CD4-positive, alpha-beta T cell treated with Interleukin-15 for 4 hours (primary cell): ENCODE data around the gene SHD.
"Not testable (repeated sequence)": the region's sequence is repeated elsewhere in the genome, so short reads cannot be mapped to it uniquely, and the experiment has no call there.

ENCODE experiments used
- DNase-seq: peaks from one replicate; pipeline ENCODE4 v3.0.0-alpha.2; 2020; ENCODE audit warnings: low spot score

The SHD gene

GRCh38 chr19:4278419-4279266, at the start of gene SHD:
Gene SHD, plus strand, starts transcription at chr19:4279266. Its CDS starts 798 bp downstream, at chr19:4280064.
- no peak for DNase-seq

GRCh38 chr19:4230237-4230636, 48.8 kb upstream of the SHD start:
- not testable (repeated sequence) for DNase-seq

DNA sequence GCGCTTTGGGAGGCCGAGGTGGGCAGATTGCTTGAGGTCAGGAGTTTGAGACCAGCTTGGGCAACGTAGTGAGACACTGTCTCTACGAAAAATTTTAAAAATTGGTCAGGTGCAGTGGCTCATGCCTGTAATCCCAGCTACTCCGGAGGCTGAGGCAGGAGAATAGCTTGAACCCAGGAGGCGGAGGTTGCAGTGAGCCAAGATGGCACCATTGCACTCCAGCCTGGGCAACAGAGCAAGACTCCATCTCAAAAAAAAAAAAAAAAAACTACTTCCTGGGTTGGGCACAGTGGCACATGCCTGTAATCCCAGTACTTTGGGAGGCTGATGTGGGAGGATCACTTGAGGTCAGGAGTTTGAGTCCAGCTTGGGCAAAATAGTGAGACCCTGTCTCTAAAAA, 47.5 kb upstream of the SHD start:
- not testable (repeated sequence) for DNase-seq

DNA sequence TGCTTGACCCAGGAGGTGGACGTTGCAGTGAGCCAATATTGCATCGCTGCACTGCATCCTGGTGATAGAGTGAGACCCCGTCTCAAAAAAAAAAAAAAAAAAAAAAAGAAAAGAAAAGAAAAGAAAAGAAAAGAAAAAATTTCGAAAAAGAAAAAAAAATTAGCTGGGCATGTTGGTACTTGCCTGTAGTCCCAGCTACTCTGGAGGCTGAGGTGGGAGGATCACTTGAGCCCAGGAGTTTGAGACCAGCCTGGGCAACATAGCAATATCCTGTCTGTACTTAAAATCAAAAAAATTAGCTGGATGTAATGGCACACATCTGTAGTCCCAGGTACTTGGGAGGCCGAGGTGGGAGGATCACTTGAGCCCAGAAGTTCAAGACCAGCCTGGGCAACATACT, 46.9 kb upstream of the SHD start:
- DNase-seq, result not testable (repeated sequence)

DNA sequence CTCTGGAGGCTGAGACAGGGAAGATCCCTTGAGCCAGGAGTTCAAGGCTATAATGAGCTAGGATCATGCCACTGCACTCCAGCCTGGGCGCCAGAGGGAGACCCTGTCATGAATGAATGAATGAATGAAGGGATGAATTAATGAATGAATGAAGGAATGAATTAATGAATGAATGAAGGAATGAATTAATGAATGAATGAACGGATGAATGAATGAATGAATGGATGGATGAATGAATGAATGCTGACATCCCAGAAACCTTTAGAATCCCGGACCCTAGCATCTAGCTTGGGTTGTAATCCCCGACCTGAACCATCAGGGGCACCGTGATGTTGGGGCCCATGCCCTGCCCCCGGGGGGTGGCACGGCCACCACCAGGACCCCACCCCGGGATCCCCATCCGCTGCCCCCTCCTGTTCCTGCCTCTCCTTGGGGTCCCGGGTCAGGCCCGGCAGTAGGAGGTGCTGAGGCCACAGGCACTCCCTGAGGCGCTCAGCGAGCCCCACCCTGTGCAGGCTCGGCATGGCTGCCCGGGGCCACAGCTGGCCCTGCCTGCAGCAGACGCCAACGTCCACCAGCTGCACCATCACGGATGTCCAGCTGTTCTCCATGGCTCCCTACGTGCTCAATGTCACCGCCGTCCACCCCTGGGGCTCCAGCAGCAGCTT, 46.3 kb upstream of the SHD start:
- DNase-seq, result no peak

GRCh38 chr19:4233282-4233853, 45.7 kb upstream of the SHD start:
- DNase-seq, result peak; percentile 57

DNA sequence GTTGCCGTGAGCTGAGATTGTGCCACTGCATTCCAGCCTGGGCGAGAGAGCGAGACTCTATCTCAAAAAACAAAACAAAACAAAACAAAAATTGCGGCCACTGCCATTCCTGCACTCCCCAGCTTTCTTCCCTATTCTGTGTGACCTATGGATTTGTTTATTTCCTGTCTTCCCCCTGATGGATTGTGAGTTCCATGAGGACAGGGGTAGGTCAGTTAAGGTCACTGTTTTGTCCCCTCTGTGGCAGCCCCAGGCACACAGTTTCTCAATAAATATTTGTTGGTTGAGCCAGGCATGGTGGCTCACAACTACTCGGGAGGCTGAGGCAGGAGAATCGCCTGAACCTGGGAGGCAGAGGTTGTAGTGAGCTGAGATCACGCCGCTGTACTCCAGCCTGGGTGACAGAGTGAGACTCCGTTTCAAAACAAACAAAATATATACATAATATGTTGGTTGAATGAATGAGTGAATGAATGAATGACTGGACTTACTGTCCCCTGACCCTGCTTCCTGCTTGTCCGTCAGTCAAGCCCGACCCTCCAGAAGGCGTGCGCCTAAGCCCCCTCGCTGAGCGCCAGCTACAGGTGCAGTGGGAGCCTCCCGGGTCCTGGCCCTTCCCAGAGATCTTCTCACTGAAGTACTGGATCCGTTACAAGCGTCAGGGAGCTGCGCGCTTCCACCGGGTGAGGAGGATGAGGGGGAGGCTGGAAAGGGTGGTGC, 44.8 kb upstream of the SHD start:
- DNase-seq, result no peak

DNA sequence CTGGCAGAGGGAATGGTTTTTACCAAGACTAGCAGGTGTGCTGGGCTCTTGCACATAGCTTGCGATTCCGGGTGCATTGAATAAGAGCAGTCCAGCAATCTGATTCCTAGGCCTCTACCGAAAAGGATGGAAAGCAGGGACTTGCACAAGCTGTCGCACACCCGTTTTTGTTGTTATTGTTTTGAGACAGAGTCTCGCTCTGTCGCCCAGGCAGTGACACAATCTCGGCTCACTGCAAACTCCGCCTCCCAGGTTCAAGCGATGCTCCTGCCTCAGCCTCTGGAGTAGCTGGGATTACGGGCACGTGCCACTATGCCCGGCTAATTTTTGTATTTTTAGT, 44.2 kb upstream of the SHD start:
- DNase-seq, result no peak

GRCh38 chr19:4237510-4237909, 41.6 kb upstream of the SHD start:
- DNase-seq, result not testable (repeated sequence)

DNA sequence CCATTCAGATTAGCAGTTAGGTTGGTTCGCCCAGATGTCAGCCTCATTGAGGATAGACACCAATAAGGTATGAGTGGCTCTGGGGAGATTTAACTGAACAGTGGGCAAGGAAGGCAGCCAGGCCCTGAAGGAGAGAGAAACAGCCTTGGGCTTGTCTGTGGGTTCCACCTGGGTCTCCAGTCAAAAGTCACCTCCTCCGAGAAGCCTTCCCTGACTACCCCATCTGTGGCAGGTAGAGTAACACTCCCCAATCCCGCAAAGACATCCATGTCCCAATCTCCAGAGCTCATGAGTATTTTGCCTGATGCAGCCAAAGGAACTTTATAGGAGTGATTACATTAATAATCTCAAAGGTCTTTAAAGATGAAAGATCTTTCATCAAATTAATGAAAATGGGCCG, 40.2 kb upstream of the SHD start:
- no peak for DNase-seq

DNA sequence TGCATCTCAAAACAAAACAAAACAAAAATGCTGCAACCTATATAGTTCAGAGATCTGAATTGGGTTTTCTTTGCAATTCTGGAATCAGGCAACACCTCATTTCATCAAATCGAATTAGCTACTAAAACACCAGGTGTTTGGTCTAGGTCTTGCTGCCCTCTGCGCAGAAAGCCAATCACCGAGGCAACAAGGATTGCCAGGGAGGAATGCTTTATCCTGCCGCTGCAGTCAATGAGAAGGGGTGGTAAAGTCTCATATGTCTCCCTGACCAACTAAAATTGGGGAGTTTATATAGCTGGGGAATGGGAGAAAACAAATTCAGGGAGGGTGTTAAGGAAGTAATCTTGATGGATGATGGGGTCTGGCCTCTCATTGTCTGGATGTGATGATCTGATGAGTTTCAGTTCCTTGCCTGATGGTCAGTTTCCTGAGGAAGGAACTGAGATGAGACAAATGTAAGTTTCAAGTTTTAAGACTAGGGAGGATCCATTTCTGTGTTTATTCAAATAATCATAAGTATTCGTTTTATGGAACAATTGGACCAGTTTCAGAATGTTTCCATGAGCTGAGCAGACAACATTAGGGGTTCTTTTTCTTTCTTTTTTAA, 37.1 kb upstream of the SHD start:
- DNase-seq, result no peak

DNA sequence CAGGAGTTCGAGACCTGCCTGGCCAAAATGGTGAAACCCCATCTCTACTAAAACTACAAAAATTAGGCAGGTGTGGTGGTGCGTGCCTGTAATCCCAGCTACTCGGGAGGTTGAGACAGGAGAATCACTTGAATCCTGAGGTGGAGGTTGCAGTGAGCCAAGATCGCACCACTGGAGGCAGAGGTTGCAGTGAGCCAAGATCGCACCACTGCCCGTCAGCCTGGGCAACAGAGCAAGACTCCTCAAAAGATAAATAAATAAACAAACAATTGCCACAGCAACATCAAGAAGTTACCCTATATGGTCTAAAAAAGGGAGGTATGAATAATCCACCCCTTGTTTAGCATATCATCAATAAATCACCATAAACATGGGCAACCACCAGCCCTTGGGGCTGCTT, 33.1 kb upstream of the SHD start:
- not testable (repeated sequence) for DNase-seq

GRCh38 chr19:4246767-4247593, 32.1 kb upstream of the SHD start, which contains the start of gene YJU2:
Gene YJU2, plus strand, starts transcription at chr19:4247080. Its CDS starts 67 bp downstream, at chr19:4247147.
- peak; percentile 99 for DNase-seq

DNA sequence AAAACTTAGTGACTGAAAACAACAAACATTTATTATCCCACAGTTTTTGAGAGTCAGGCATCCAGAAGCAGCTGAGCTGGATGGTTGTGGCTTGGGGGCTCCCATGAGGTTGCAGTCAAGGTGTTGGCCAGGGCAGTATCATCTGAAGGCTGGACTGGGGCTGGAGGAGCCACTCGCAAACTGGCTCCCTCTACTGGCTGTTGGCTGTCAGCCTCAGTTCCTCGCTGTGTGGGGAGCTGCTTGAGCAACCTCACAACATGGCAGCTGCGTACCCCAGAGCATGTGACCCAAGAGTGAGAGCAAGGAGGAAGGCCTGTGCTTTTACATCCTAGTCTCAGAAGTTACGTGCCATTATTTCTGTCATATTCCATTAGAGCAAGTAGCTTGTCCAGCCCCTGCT, 22.5 kb upstream of the SHD start:
- no peak for DNase-seq

- DNase-seq, result no peak
Measured at GRCh38 chr19:4257025-4257424, 22.0 kb upstream of the SHD start.

- DNase-seq, result no peak
Measured at GRCh38 chr19:4258181-4258580, 20.9 kb upstream of the SHD start.

DNA sequence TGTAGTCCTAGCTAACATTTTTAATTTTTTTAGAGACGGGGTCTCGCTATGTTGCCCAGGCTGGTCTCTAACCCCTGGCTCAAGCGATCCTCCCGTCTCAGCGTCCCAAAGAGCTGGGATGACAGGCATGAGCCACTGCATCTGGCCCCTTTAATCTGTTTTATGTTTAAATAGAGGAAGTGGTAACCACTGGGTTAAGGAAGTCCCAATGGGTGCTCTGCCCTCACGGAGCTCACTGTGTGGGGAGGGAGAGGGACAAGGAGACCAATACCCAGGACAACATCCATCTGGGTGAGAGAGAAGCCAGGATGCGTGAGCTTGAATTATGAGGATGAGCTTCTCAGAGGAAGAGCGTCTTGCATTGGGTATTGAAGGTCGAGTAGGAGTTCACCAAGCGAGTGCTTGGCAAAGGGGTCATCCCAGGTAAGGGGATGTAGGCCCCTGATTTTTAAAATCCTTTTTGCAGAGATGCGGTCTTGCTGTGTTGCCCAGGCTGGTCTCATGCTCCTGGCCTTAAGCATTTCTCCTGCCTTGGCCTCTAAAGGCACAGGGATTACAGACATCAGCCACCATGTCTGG, 18.4 kb upstream of the SHD start:
- DNase-seq, result no peak

- DNase-seq, result no peak
Measured at GRCh38 chr19:4264812-4265211, 14.3 kb upstream of the SHD start.

DNA sequence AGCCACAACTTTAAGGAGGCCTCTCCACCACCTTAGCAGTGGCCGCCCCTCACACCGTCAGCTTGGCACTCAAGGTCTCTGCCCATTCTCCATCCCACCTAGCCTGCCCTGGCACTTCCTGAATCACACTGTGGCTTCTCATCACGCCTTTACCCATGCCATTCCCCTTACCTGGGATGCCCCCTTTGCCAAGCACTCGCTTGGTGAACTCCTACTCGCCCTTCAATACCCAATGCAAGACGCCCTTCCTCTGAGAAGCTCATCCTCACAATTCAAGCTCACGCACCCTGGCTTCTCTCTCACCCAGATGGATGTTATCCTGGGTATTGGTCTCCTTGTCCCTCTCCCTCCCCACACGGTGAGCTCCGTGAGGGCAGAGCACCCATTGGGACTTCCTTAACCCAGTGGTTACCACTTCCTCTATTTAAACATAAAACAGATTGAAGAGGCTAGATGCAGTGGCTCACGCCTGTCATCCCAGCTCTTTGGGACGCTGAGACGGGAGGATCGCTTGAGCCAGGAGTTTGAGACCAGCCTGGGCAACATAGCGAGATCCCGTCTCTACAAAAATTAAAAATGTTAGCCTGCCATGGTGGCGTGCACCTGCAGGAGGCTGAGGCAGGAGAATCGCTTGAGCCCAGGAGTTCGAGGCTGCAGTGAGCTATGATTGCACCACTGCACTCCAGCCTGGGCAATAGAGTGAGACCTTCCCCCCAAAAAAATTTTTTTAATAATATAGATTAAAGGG, 12.6 kb upstream of the SHD start:
- no peak for DNase-seq
